Adrenal gland (tissue), 12 donors: ENCODE results near the gene RNASE1. TPM values are rescaled to one million over a fixed set of nuclear protein-coding genes. Genes with fewer than 3 reads are reported as not detected.

Experiments used
- DNase-seq, 7 donors: peaks; one replicate each; pipeline ENCODE4 v3.0.0-alpha.2; 2019 to 2020
- H3K27ac ChIP-seq, 5 donors: fragments of 200-600 bp; sonication (generic) in 4 of 5; 1 replicate in 3 of 5; 2 replicates in 2 of 5; pipeline versions ENCODE4 v1.5.1 to v1.8.0; 2016 to 2020; ENCODE audit warnings: mild to moderate bottlenecking in 1 of 5
- H3K27me3 ChIP-seq: fragments of 200-600 bp; 2 replicates; pipeline ENCODE4 v1.8.0; 2021
- H3K36me3 ChIP-seq, 2 donors: fragments of 200-600 bp; replicated peaks in 1 of 2; 1 replicate in 1 of 2; 2 replicates in 1 of 2; pipeline versions ENCODE4 v1.5.1 to v1.8.0; 2018 to 2022
- H3K4me1 ChIP-seq, 2 donors: fragments of 200-600 bp; replicated peaks in 1 of 2; 1 replicate in 1 of 2; 2 replicates in 1 of 2; pipeline versions ENCODE4 v1.5.1 to v1.8.0; 2018 to 2021
- H3K4me3 ChIP-seq, 4 donors: fragments of 200-600 bp; sonication (generic) in 3 of 4; one replicate each; pipeline ENCODE4 v1.5.1; 2016 to 2018
- H3K9me3 ChIP-seq, 3 donors: fragments of 200-600 bp; sonication (generic) in 1 of 3; replicated peaks in 1 of 3; 1 replicate in 2 of 3; 2 replicates in 1 of 3; pipeline versions ENCODE4 v1.5.1 to v1.8.0; 2016 to 2021
- POLR2A ChIP-seq, 2 donors: fragments of 450-650 bp; IDR thresholded peaks; one replicate each; pipeline ENCODE4 v1.6.1; 2017; ENCODE audit warnings: antibody characterized with exemption in 2 of 2, mild to moderate bottlenecking in 2 of 2, moderate library complexity in 1 of 2
- WGBS, 4 donors: extraction: QIAGEN DNeasy Blood & Tissue Kit in 2 of 4; methylation state at CpG; one replicate each; pipeline versions ENCODE4 v1.1.5 to v1.1.7; 2013 to 2017; 5-methylcytosine and 5-hydroxymethylcytosine counted together
- intact Hi-C, 2 donors: fragments of 100-400 bp; cut with DNase I; formaldehyde crosslinking; loops; one replicate each; pipeline versions ENCODE4 v1.14.1 to v1.15.0; 2022 to 2023
- polyA plus RNA-seq, 3 donors: library from polyadenylated mRNA; stranded (reverse); fragments of 200-250 nt in 2 of 3; fragments of 350-450 nt in 1 of 3; fragmentation: Illumina TruSeq in 1 of 3; extraction: RNeasy Lipid Tissue Mini Kit (QIAGEN cat#74804) in 1 of 3; gene quantifications; one replicate each; pipeline ENCODE4 v1.2.3, GENCODE V29; 2013 to 2014
- total RNA-seq, 9 donors: library from RNA; depleted of rRNA in 4 of 9; stranded (reverse); fragments of >200 nt in 4 of 9; fragments of 120-200 nt in 1 of 9; fragmentation: NEBNext Ultra II Directional in 1 of 9; extraction: Animal tissue kit (Norgen Biotek cat#: 25700) in 1 of 9; gene quantifications; one replicate each; pipeline versions ENCODE4 v1.1.0 to v1.2.4, GENCODE V29; 2013 to 2023
- TF ChIP-seq, protein P1 (sequence below), 6 experiments: fragments of 450-650 bp in 4 of 6; fragments of 200-600 bp in 2 of 6; sonication (generic) in 1 of 6; IDR thresholded peaks; 1 replicate in 5 of 6; 2 replicates in 1 of 6; pipeline versions ENCODE4 v1.5.1 to v1.8.0; 2016 to 2021; ENCODE audit warnings: antibody characterized with exemption in 6 of 6, mild to moderate bottlenecking in 2 of 6, moderate library complexity in 1 of 6
- donor health status: healthy with polysubstance abuse.
- donor health status: Bipolar disorder and iron deficiency.
- donor health status: DM: yes; HTN: yes; CAD: no.
- donor health status: DM: no; HTN: no; CAD: no.
- donor health status: DM: no; HTN: no; CAD: no.
- donor health status: DM: yes; HTN: yes; CAD: no.

Gene RNASE1
- total and polyA plus RNA-seq, 12 donors: 103 to 2,068 (median 529) TPM

DNA sequence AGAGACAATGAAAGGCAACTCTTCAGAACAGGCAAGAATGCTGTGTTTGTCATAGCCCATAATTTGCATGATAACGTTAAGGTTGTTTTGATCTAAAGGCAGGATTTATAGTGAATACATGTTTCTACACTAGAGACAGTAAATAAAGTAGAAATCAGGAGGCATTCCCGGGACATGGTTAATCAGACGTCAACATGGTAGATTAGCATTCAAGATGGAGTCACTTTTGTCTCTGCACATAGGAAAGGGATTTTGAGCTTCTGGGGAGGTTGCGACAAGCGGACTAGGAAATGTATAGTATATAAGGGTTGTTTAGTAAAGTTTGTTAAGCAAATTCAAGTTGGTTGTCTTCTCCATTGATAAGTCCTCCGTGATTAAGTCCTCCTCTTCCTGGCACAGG, 2.8 kb upstream of the RNASE1 start:
- intact Hi-C loops: no loop called here
- WGBS, 4 donors: 89 to 96% (median 93%) methylated on average over 6 of the region's 6 CpGs
- TF ChIP-seq POLR2A (IDR thresholded peaks at IDR 0.05): no peak
- TF ChIP-seq, protein P1, sequence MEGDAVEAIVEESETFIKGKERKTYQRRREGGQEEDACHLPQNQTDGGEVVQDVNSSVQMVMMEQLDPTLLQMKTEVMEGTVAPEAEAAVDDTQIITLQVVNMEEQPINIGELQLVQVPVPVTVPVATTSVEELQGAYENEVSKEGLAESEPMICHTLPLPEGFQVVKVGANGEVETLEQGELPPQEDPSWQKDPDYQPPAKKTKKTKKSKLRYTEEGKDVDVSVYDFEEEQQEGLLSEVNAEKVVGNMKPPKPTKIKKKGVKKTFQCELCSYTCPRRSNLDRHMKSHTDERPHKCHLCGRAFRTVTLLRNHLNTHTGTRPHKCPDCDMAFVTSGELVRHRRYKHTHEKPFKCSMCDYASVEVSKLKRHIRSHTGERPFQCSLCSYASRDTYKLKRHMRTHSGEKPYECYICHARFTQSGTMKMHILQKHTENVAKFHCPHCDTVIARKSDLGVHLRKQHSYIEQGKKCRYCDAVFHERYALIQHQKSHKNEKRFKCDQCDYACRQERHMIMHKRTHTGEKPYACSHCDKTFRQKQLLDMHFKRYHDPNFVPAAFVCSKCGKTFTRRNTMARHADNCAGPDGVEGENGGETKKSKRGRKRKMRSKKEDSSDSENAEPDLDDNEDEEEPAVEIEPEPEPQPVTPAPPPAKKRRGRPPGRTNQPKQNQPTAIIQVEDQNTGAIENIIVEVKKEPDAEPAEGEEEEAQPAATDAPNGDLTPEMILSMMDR (IDR thresholded peaks at IDR 0.05): no peak

DNA sequence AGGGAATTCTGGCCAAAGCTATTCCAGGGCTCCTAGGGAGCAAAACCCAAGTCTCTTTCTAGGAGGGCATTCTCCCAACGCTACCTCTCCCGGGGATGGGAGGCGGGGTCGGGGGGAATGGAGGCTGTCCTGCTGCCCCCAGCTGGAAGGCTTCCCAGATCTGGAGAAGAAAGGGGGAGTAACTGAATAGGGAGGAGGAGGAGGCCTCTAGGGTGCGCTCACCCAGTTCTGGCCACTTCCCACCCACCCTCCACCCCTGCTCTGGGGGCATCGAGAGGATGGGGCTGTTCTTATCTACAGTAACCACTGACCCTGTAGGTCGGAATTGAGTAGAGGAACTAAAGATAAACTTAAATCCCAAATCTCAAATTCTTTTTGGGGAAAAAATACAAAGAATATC, 579 bp upstream of the RNASE1 start:
- no peak for DNase-seq
- peaks cover 12 to 19% of the 10 kb centered on the region in 2 donors for H3K4me1 ChIP-seq
- 55 to 60% (median 58%) methylated on average over 7 of the region's 7 CpGs for WGBS, 4 donors
- H3K9me3 ChIP-seq: no peaks in the 10 kb centered on the region
- H3K36me3 ChIP-seq: no peaks in the 10 kb centered on the region
- TF ChIP-seq POLR2A (IDR thresholded peaks at IDR 0.05): no peak
- TF ChIP-seq, protein P1 (IDR thresholded peaks at IDR 0.05): no peak
- H3K27ac ChIP-seq: peak overlapping the region in 4 of 5 donors; percentile 34 to 80 (median 64)
- peak overlapping the region in 1 of 4 donors; percentile 52 for H3K4me3 ChIP-seq
- no peaks in the 10 kb centered on the region for H3K27me3 ChIP-seq
- intact Hi-C loops: no loop called here

More for the DNA sequence above, 2.8 kb upstream of the RNASE1 start:
- DNase-seq: no peak
- Histone ChIP-seq H3K36me3 (no peaks in the 10 kb centered on the region), H3K27ac (no peak overlapping the region), H3K27me3 (no peaks in the 10 kb centered on the region), H3K9me3 (no peaks in the 10 kb centered on the region), H3K4me3 (no peak overlapping the region), H3K4me1 (peaks cover 7 to 23% of the 10 kb centered on the region in 2 donors)

DNA sequence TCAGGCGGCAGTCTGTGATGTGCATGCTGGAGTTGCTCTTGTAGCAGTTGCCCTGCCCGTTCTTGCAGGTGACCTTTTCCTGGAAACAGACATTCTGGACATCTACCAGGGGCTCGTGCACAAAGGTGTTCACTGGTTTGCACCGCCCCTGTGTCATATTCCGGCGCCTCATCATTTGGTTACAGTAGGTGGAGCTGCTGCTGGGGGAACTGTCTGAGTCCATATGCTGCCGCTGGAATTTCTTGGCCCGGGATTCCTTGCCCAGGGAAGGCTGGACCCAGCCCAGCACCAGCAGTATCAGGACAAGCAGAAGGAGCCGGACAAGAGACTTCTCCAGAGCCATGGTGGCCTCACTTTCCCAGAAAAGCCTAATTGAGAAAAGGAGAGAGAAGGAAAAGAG, 918 bp downstream of the RNASE1 start:
- Histone ChIP-seq H3K36me3 (no peaks in the 10 kb centered on the region), H3K27me3 (no peaks in the 10 kb centered on the region), H3K9me3 (no peaks in the 10 kb centered on the region), H3K4me1 (peaks cover 9 to 12% of the 10 kb centered on the region in 2 donors), H3K4me3 (peak overlapping the region in 2 of 4 donors; percentile 8 to 52), H3K27ac (peak overlapping the region in 3 of 5 donors; percentile 34 to 80 (median 70))
- no peak for TF ChIP-seq POLR2A (IDR thresholded peaks at IDR 0.05)
- TF ChIP-seq, protein P1 (IDR thresholded peaks at IDR 0.05): no peak
- 28 to 68% (median 57%) methylated on average over 3 to 9 of the region's 9 CpGs for WGBS, 4 donors
- intact Hi-C loops: no loop called here
- no peak for DNase-seq

DNA sequence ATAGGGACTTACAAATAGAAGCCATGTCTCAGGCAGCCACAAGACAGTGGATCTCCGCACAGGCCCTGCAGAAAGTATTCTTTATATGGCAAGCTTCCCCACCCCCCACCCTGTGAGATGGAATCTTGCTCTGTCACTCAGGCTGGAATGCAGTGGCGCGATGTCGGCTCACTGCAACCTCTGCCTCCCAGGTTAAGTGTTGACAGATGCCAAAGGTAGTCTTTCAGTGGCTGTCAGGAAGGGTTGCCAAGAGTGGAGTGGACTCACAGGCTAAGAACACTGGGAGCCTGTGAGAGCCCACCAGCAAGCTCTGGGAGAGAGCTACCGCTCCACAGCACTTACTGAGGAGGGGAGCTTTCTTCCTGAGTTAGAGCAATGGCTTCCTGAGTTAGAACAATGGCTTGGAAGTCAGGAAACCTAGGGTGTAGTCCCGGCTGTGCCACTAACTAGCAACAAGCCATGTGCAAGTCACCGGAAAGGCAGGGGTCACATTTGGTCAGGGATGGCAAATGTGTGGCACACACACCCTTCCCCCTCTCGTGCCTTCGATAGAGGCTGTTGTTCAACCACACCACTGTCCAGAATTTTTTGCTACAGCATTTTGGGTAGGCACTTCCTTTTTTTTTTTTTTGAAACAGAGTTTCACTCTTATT, 2.6 kb downstream of the RNASE1 start:
- no peaks in the 10 kb centered on the region for H3K36me3 ChIP-seq
- TF ChIP-seq POLR2A (IDR thresholded peaks at IDR 0.05): no peak
- TF ChIP-seq, protein P1 (IDR thresholded peaks at IDR 0.05): no peak
- WGBS, 4 donors: 35 to 47% (median 41%) methylated on average over 9 of the region's 9 CpGs
- peak; percentile 24 to 78 (median 53) for DNase-seq
- H3K27ac ChIP-seq: peak overlapping the region in 4 of 5 donors; percentile 9 to 80 (median 62)
- peak overlapping the region in 1 of 4 donors; percentile 52 for H3K4me3 ChIP-seq
- no peaks in the 10 kb centered on the region for H3K27me3 ChIP-seq
- intact Hi-C loops: no loop called here
- H3K9me3 ChIP-seq: no peaks in the 10 kb centered on the region
- peaks cover 9 to 12% of the 10 kb centered on the region in 2 donors for H3K4me1 ChIP-seq
